HG03442 (cell line): ENCODE measurements around the gene OR4D11.
"Not testable (repeated sequence)": the region's sequence is repeated elsewhere in the genome, so short reads cannot be mapped to it uniquely, and the experiment has no call there.

ENCODE experiments used
- ATAC-seq: cut with Tn5 transposase; IDR thresholded peaks from one replicate; pipeline ENCODE4 v1.9.1; 2021; ENCODE audit warnings: mild to moderate bottlenecking, moderate library complexity; ENCODE audit not compliant: unreplicated experiment

The OR4D11 gene

GRCh38 chr11:59503276-59503675 lies at the start of gene OR4D11:
Gene OR4D11 (plus strand): TSS chr11:59503576. CDS start chr11:59503576, 0 bp downstream.
- no peak for ATAC-seq

- no peak for ATAC-seq
These were observed 46.7 kb upstream of the OR4D11 start, which contains the start of gene OR4D6 for GRCh38 chr11:59456661-59457060. Gene OR4D6 (plus strand): TSS chr11:59456961. CDS start chr11:59456961, 0 bp downstream.

DNA sequence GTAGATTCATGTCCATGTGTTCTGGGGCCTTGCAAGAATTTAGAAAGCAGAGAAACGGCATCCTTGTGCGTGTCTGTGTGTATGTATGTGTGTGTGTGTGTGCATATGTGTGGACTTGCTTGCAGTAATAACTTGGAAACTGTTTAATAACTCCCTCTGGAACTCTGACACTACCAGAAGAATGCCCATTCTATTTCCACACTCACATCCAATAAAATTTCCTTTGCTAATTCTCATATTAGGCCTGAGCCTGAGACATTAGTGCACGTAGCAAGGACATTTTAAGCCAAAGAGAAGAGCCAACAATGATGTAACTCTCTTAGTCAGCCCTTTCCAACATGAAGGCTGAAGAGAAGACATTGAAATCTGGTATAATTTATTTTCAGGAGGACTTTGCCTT lies 43.5 kb upstream of the OR4D11 start:
- no peak for ATAC-seq

- no peak for ATAC-seq
These were observed 40.2 kb upstream of the OR4D11 start for GRCh38 chr11:59463190-59463641.

- ATAC-seq: no peak
These were observed 30.4 kb upstream of the OR4D11 start, which contains the start of gene OR4D10 for GRCh38 chr11:59473015-59473414. Gene OR4D10 (plus strand): TSS chr11:59473315. CDS start chr11:59477430, 4,115 bp downstream.

DNA sequence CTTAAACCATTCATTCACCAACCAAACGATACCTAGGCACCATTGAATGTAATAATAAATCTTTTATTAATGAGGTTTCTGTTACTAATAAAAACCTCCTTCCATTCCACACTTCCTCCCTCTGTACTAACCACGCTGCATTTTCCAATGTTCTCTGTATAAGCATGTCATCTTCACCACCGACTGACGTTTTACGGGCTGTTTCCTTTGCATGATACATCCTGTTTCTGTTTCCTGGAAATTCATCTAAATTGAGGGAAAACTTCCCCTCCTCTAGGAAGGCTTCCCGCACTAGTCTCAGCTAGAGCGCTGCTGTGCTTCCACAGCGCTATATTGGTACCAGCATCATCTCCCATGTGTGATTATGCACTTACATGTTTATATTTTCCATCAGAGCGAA lies 28.2 kb upstream of the OR4D11 start:
- ATAC-seq: no peak

GRCh38 chr11:59479906-59480305 lies 23.5 kb upstream of the OR4D11 start:
- no peak for ATAC-seq

- ATAC-seq: no peak
These were observed 23.0 kb upstream of the OR4D11 start for GRCh38 chr11:59480359-59480758.

DNA sequence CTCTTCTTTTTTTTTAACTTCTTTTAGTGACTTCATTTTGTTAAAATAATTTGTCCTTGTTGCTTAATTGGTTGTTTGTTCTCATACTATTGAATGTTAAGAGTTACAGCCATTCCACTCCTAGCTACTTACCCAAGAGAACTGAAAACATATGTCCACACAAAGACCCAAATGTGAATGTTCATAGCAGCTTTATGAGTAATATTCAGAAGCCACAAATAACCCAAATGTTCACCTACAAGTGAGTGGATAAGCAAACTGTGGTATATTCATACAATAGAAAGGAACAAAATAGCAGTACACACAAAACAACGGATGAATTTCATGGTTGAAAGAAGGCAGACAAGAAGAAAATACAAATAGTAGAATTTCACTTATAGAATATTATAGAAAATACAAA lies 1.4 kb upstream of the OR4D11 start:
- ATAC-seq: peak; percentile 72

DNA sequence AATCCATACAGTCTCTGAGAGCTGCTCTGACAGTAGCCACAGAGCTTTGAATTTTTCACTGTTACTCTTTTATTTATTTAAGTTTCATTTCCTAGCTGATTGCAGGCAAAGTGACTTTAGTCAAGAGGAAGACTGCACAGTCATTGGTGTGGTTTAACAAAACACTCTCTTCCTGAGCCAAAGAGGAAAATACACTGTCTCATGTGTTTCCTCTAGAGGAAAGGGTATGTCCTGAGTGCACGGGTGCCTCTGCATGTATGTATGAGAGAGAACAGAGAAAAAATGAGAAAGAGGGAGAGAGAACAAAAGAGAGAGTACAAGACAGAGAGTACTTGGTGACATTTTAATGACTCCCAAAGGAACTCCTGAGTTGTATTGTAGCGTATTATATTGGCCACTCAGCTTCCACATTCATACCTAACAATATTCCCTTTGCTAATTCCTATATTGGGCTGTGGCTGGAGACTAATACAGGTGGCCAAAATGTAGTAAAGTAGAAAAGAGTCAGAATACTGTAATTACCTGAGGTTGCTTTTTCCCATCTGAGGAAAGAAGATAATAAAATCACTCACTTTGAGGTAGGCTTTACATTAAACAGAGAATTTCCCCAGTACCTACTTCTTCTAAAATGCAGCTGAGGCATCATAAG lies 7.7 kb downstream of the OR4D11 start, which contains the start of gene OR4D9:
Gene OR4D9 (plus strand): TSS at position 599 of the 649 bp plus-strand sequence. CDS start 3,374 bp downstream, outside the sequence.
- no peak for ATAC-seq

DNA sequence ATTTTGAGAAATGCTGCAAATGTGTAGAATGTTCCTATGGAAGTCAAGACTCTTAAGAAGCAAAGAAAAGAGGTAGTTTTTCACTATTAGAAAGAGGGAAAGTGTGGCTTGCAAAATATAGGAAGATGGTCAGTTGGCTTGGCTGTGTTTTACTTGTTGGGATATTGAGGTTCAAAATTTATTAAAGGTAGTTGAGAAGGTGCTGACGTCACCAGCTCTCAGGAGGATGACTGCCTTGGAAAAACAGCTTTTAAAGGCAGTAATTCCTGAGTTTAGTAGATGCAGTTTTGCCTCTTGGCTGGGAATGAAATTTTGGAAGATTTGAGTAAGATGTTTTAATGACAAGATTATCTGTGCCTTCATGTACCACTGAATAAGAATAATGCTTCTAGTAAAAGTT lies 8.3 kb downstream of the OR4D11 start:
- ATAC-seq: no peak

DNA sequence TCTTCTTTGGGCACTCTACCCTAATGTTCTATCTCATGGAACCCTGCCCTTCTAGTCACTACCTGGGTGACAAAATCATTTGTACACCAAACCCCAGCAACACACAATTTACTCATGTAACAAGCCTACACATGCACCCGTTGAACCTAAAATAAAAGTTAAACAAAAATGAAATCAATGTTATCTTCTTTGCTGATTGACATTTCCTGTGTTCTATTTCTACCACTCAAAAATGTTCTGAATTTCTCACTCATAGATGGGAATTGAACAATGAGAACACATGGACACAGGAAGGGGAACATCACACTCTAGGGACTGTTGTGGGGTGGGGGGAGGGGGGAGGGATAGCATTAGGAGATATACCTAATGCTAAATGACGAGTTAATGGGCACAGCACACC lies 16.8 kb downstream of the OR4D11 start:
- not testable (repeated sequence) for ATAC-seq

DNA sequence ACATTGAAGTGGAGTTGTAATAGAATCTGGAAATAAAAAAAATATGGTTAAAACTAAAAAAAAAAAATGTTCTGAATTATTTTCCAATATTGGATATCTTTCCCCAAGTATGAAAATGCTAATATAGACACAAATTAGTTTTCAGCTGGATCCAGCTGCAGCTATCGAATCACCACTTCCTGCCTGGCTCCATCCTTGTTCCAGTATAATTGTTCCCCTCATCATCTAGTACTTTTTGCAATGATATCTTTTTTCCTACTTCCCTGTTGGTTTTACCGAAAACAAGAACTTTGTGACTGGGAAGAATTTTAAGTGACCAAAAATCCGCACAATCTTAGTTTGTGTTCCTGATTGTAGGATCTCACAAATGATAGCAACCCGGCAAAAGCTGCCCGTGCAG lies 17.4 kb downstream of the OR4D11 start:
- no peak for ATAC-seq

DNA sequence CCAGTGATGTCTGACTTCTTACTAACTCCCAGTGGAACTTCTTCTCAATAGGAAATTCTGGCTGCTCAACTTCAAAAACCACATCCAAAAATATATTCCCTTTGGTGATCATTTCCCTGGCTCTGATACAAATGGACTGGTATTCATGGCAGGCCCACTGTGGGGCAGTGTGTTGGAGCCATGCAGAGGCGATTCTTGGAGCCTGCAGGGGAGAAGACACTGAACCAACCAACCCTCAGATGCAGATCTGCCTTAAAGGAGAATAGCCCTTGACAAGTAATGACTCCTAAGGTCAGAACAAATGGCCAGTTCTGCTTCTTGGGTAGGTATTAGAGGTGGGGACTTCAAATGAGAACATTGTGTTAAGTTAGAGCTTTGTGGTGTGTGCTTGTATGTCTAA lies 20.2 kb downstream of the OR4D11 start:
- no peak for ATAC-seq

GRCh38 chr11:59528711-59529110 lies 25.3 kb downstream of the OR4D11 start:
- no peak for ATAC-seq

DNA sequence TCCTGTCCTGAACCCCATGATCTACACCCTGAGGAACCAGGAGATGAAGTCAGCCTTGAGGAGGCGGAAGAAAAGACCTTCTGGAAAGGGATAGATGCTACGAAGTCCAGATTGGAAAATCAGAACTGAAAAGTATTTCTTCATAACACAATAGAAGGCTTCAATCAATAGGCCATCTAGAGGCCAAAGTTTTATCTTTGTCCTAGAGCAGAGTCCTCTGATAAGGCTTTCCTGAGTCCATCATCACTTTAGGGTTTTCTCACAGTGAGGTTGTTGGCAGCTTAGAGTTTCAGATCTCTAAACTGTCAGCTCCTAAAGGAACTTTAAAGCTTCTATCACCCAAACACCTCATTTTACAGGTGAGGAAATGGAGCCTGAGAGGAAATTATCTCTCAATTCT lies 29.2 kb downstream of the OR4D11 start:
- ATAC-seq: no peak

- no peak for ATAC-seq
These were observed 31.3 kb downstream of the OR4D11 start for GRCh38 chr11:59534676-59535075.

DNA sequence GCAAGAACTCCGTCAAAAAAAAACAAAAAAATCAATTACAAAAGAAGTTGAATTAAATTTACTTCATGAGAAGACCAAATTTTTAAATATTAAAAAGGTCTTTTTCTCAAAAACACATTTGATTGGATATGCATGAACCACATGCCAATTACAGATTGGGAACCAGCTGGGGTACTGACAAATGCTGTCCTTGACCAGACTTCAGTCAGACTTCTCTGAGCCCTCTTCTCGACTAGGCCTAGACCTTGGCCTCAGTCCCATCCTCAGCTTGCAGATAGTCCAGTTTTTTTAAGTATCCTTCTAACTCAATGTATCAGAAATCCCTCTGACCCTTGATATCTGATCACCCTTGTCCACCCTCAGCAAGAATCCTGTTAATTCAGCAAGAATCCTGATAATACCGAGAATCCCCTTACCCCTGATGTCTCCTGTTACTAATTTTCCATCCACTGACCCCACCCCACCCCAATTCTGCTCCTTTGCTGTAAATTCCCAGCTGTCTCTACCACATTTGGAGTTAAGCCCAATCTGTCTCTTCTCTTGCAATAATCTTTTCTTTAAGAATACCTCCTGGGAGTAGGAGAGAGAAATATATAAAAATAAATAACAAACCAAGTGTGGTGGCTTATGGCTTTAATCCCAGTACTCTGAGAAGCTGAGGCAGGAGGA lies 38.9 kb downstream of the OR4D11 start:
- no peak for ATAC-seq

DNA sequence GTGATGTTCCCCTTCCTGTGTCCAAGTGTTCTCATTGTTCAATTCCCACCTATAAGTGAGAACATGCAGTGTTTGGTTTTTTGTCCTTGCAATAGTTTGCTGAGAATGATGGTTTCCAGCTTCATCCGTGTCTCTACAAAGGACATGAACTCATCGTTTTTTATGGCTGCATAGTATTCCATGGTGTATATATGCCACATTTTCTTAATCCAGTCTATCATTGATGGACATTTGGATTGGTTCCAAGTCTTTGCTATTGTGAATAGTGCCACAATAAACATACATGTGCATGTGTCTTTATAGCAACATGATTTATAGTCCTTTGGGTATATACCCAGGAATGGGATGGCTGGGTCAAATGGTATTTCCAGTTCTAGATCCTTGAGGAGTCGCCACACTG lies 40.3 kb downstream of the OR4D11 start:
- not testable (repeated sequence) for ATAC-seq

GRCh38 chr11:59544869-59545178 lies 41.4 kb downstream of the OR4D11 start:
- ATAC-seq: no peak

- ATAC-seq: no peak
These were observed 42.0 kb downstream of the OR4D11 start for GRCh38 chr11:59545179-59546020.
